K562 (cell line): ENCODE measurements around the gene HIPK1. TPM values are rescaled to one million over a fixed set of nuclear protein-coding genes. Genes with fewer than 3 reads are reported as not detected.

Source experiments
- ZBTB40 ChIP-seq, 2 experiments: fragments of 450-650 bp in 1 of 2; sonication (generic) in 1 of 2; formaldehyde crosslinking in 1 of 2; IDR thresholded peaks; 2 replicates each; pipeline versions ENCODE4 v1.7.1 to v1.9.0; 2016 to 2022; ENCODE audit warnings: inconsistent platforms in 1 of 2, mild to moderate bottlenecking in 1 of 2, missing genetic modification reagents in 1 of 2
- polyA plus RNA-seq, 8 experiments: library from polyadenylated mRNA; depleted of rRNA in 4 of 8; stranded (reverse) in 5 of 8; unstranded in 3 of 8; fragments of >200 nt; fragmentation: Nextera tagmentation in 2 of 8; fragmentation: Illumina TruSeq in 1 of 8; extraction: Ambion mirVana in 2 of 8; extraction: Trizol in 1 of 8; gene quantifications; 2 replicates each; pipeline versions ENCODE4 v1.2.1 to v1.2.3, GENCODE V29; 2011 to 2014; ENCODE audit warnings: inconsistent platforms in 1 of 8, missing spikeins in 1 of 8
- total RNA-seq, 7 experiments: library from RNA; depleted of rRNA in 6 of 7; stranded (reverse); fragments of >200 nt in 6 of 7; fragmentation: Illumina TruSeq in 2 of 7; extraction: Trizol in 2 of 7; gene quantifications; 2 replicates each; pipeline versions ENCODE4 v1.2.1 to v1.2.3, GENCODE V29; 2011 to 2021; ENCODE audit warnings: low replicate concordance in 1 of 7

HIPK1 gene
- total and polyA plus RNA-seq, 9 of the 15 experiments (the other 6 are each of a cell fraction or from before 2014, with no cell fraction given), result 10.0 to 57.9 (median 29.6) TPM

- peak; percentile 88 for TF ChIP-seq ZBTB40 (IDR thresholded peaks at IDR 0.05)
- peak; percentile 67 for TF ChIP-seq ZBTB40 (CRISPR knock-in tag; IDR thresholded peaks at IDR 0.05)
These were observed 49.4 kb upstream of the HIPK1 start (continued) for GRCh38 chr1:113879739-113880038.
